ENCODE data around the gene SYTL3. TPM values are rescaled to one million over a fixed set of nuclear protein-coding genes. Genes with fewer than 3 reads are reported as not detected.

SYTL3 gene
- polyA plus RNA-seq, 1 experiment: 1.7 TPM

DNA sequence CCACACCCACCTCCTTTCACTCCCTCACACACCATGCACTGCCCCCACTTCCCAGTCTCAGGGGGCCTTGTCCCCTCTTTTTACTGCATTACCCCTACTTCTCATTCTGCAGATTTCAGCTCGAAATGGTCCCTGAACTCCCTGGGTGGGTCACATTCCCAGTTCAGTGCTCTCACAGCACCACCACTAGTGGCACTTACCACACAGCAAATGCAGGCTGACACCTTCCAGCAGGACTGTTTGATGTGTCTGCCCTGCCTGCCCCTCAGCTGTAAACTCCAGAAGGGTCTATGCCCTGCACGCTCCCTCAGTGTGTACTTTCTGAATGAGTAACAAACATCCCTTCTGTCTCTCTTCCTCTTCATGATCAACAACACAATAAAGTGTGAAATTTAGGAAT lies 9.3 kb upstream of the SYTL3 start:
- POLR2A ChIA-PET: no interaction called here
- Histone ChIP-seq H3K27me3 (ENCODE audit: control insufficient read depth, insufficient read depth, low read length) (no peaks in the 10 kb centered on the region), H3K36me3 (ENCODE audit: control insufficient read depth, insufficient read depth, low read length) (peaks cover 9% of the 10 kb centered on the region), H3K4me3 (ENCODE audit: low read depth, low read length) (no peak overlapping the region)
- no peak for DNase-seq (ENCODE audit: low read depth)
- CTCF ChIA-PET: no interaction called here
- TF ChIP-seq, protein P1, sequence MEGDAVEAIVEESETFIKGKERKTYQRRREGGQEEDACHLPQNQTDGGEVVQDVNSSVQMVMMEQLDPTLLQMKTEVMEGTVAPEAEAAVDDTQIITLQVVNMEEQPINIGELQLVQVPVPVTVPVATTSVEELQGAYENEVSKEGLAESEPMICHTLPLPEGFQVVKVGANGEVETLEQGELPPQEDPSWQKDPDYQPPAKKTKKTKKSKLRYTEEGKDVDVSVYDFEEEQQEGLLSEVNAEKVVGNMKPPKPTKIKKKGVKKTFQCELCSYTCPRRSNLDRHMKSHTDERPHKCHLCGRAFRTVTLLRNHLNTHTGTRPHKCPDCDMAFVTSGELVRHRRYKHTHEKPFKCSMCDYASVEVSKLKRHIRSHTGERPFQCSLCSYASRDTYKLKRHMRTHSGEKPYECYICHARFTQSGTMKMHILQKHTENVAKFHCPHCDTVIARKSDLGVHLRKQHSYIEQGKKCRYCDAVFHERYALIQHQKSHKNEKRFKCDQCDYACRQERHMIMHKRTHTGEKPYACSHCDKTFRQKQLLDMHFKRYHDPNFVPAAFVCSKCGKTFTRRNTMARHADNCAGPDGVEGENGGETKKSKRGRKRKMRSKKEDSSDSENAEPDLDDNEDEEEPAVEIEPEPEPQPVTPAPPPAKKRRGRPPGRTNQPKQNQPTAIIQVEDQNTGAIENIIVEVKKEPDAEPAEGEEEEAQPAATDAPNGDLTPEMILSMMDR (IDR thresholded peaks at IDR 0.05; ENCODE audit: insufficient read depth, low read depth, low read length): no peak

DNA sequence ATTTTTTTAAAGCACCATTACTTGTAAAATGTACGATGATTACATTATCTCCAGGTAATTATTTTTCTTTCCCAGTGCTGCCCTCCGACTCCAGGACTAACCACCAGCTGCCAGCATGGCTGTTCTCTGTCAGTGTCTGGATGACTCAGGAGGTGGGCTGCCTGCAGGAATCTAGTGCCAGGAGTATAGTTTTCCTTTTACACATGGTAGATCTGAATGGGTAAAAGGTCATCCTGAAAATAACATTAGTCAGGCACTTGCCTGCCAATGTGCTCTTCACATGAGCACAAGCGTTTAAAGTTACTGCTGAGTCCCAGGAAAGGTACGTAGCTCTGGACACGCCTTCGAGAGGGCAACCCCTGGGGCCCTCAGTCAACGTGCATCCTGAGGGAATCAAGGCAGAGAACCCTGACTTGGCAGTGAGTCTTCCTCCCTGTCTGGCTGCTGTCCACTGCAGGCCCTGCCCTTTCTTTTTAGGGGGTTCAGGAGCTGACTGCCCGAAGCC lies 7.7 kb upstream of the SYTL3 start:
- no peak for DNase-seq (ENCODE audit: low read depth)
- H3K36me3 ChIP-seq (ENCODE audit: control insufficient read depth, insufficient read depth, low read length): peaks cover 5% of the 10 kb centered on the region
- POLR2A ChIA-PET: no interaction called here
- H3K27me3 ChIP-seq (ENCODE audit: control insufficient read depth, insufficient read depth, low read length): no peaks in the 10 kb centered on the region
- H3K4me3 ChIP-seq (ENCODE audit: low read depth, low read length): no peak overlapping the region
- TF ChIP-seq, protein P1 (IDR thresholded peaks at IDR 0.05; ENCODE audit: insufficient read depth, low read depth, low read length): no peak
- CTCF ChIA-PET: interaction anchor here (0.6 to 4.1 kb wide), 5 partner anchors 12 to 1255 kb away, joined by 3 to 19 read pairs (median 3); no protein-coding TSS in a partner anchor

DNA sequence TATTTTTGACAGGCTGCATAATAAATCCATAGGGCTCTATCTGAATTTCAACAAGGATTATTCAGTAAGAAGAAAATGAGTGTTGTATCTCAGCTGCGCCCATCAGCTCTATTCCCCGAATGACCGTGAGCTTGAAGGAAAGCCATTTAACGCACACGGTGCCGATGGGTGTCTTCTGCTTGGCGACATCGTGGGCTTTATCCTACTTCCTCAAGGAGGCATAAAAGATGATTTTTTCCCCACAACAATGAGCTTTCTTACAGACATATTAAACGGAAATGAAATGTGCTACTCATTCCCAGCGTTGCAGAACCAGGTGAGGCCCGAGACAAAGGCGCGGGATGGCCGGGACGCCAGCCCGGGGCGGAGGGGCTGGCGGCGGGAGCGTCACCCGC lies 6.0 kb upstream of the SYTL3 start:
- Histone ChIP-seq H3K27me3 (ENCODE audit: control insufficient read depth, insufficient read depth, low read length) (no peaks in the 10 kb centered on the region), H3K36me3 (ENCODE audit: control insufficient read depth, insufficient read depth, low read length) (peaks cover 3% of the 10 kb centered on the region), H3K4me3 (ENCODE audit: low read depth, low read length) (peak overlapping the region; percentile 92)
- ChIA-PET POLR2A (interaction anchor here (0.6 kb wide), 1 partner anchor 356 kb away, joined by 3 read pairs; no protein-coding TSS in a partner anchor), CTCF (interaction anchor here (1.1 to 4.1 kb wide), 5 partner anchors 16 to 124 kb away, joined by 3 to 19 read pairs (median 6); no protein-coding TSS in a partner anchor)
- TF ChIP-seq, protein P1 (IDR thresholded peaks at IDR 0.05; ENCODE audit: insufficient read depth, low read depth, low read length): no peak
- no peak for DNase-seq (ENCODE audit: low read depth)

DNA sequence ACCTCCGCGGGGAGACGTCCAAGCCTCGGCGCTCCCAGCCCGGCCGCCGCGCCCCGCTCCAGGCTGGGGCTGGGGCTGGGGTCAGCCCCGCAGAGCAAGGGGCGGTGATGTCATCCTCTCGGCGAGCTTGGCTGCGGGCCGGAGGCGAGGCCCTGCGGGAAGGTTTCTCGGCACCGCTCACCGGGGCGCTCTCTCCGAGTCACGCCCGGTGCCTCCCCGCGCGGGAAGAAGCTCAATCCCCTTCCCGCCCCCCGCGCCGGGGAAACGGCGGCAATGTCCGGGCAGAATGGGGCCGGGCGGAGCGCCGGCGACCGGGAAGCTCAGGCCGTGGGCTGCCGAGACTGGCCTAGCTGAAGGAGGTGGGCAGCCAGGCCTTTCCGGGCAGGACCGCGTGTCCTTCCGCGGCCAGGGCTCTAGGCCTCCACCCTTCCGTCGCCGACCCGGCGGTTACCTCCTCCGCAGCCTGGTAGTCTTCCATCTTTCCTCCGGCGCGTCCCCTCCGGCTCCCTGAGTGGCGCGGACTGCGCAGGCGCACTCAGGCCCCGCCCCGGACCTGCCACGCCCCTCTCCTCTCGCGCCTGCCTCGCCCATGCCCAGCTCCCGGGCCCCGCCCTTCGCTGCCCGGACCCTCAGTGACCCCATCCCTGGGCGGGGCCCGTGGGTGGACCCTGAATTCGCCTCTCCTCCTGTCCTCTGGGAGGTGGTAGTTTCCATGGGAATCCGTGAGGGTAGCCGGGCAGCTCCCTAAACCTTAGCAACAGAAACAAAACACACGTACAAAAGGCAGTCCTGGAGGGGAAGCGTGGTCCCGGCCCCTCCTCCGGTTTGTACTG lies 5.4 kb upstream of the SYTL3 start, which contains the start of gene DYNLT1:
Gene DYNLT1 (minus strand): TSS at position 513 of the 833 bp plus-strand sequence. CDS start 35 bp downstream, at position 478.
- ChIA-PET POLR2A (interaction anchor here (0.5 to 0.6 kb wide), 4 partner anchors 12 to 356 kb away, joined by 3 to 4 read pairs (median 3); partner anchors contain the start of gene RSPH3), CTCF (interaction anchor here (0.7 to 4.1 kb wide), 7 partner anchors 15 to 456 kb away, joined by 3 to 19 read pairs (median 4); no protein-coding TSS in a partner anchor)
- H3K4me3 ChIP-seq (ENCODE audit: low read depth, low read length): peak within 1 kb of the TSS; percentile 92
- TF ChIP-seq, protein P1 (IDR thresholded peaks at IDR 0.05; ENCODE audit: insufficient read depth, low read depth, low read length): no peak
- DNase-seq (ENCODE audit: low read depth): peak; percentile 60
- peaks cover 3% of the 10 kb centered on the region for H3K36me3 ChIP-seq (ENCODE audit: control insufficient read depth, insufficient read depth, low read length)
- no peaks in the 10 kb centered on the region for H3K27me3 ChIP-seq (ENCODE audit: control insufficient read depth, insufficient read depth, low read length)
